Measurements from ENCODE around the gene TAF4.

The TAF4 gene

GRCh38 chr20:62048346-62048761 lies 17.3 kb downstream of the TAF4 start:
- H3K27ac ChIP-seq, result no peak overlapping the region
- TF ChIP-seq CTCF (conservative IDR thresholded peaks at IDR 0.05) (no peak), ZFX (IDR thresholded peaks at IDR 0.05) (no peak)

GRCh38 chr20:62047666-62048345 lies 17.9 kb downstream of the TAF4 start:
- TF ChIP-seq CTCF (conservative IDR thresholded peaks at IDR 0.05) (no peak), ZFX (IDR thresholded peaks at IDR 0.05) (no peak)
- H3K27ac ChIP-seq, result no peak overlapping the region

GRCh38 chr20:62046431-62046830 lies 19.2 kb downstream of the TAF4 start:
- no peak overlapping the region for H3K27ac ChIP-seq
- TF ChIP-seq CTCF (conservative IDR thresholded peaks at IDR 0.05), result no peak
- no peak for TF ChIP-seq ZFX (IDR thresholded peaks at IDR 0.05)

GRCh38 chr20:62045529-62046285 lies 20.0 kb downstream of the TAF4 start:
- TF ChIP-seq CTCF (conservative IDR thresholded peaks at IDR 0.05) (no peak), ZFX (IDR thresholded peaks at IDR 0.05) (no peak)
- no peak overlapping the region for H3K27ac ChIP-seq

- H3K27ac ChIP-seq, result no peak overlapping the region
- no peak for TF ChIP-seq ZFX (IDR thresholded peaks at IDR 0.05)
- TF ChIP-seq CTCF (conservative IDR thresholded peaks at IDR 0.05), result no peak
Measured at GRCh38 chr20:62045118-62045517, 20.6 kb downstream of the TAF4 start.

GRCh38 chr20:62044631-62045030 lies 21.1 kb downstream of the TAF4 start:
- H3K27ac ChIP-seq, result no peak overlapping the region
- no peak for TF ChIP-seq CTCF (conservative IDR thresholded peaks at IDR 0.05)
- no peak for TF ChIP-seq ZFX (IDR thresholded peaks at IDR 0.05)

GRCh38 chr20:62043131-62043914 lies 22.4 kb downstream of the TAF4 start:
- TF ChIP-seq ZFX (IDR thresholded peaks at IDR 0.05), result no peak
- no peak for TF ChIP-seq CTCF (conservative IDR thresholded peaks at IDR 0.05)
- no peak overlapping the region for H3K27ac ChIP-seq

All from C4-2B (cell line).